H9 (cell line): ENCODE measurements around the gene COPE. TPM values are rescaled to one million over a fixed set of nuclear protein-coding genes. Genes with fewer than 3 reads are reported as not detected.
A peak's percentile ranks its signal among the peaks of the same experiment; 100 is the strongest.

Experiments used
- DNase-seq: peaks from one replicate; pipeline ENCODE4 v3.0.0-alpha.2; 2017
- H2AFZ ChIP-seq: one replicate; pipeline ENCODE4 v1.6.1; 2013; ENCODE audit warnings: mild to moderate bottlenecking, low read length, control low read depth, moderate library complexity
- H2AK5ac ChIP-seq: 2 replicates; pipeline ENCODE4 v1.6.1; 2013; ENCODE audit warnings: low read length, control low read depth, mixed read lengths; ENCODE audit not compliant: insufficient read length
- H2BK120ac ChIP-seq: one replicate; pipeline ENCODE4 v1.6.1; 2013; ENCODE audit warnings: low read depth, mild to moderate bottlenecking, low read length, control low read depth, inconsistent platforms; ENCODE audit not compliant: poor library complexity, severe bottlenecking
- H2BK12ac ChIP-seq: 2 replicates; pipeline ENCODE4 v1.6.1; 2013; ENCODE audit warnings: low read length, control low read depth, mixed read lengths, low read depth; ENCODE audit not compliant: insufficient read length
- H2BK15ac ChIP-seq: 2 replicates; pipeline ENCODE4 v1.6.1; 2013; ENCODE audit warnings: low read depth, low read length, control low read depth
- H2BK20ac ChIP-seq: one replicate; pipeline ENCODE4 v1.6.1; 2013; ENCODE audit warnings: low read depth, mild to moderate bottlenecking, low read length, control low read depth, inconsistent platforms; ENCODE audit not compliant: poor library complexity, severe bottlenecking
- H2BK5ac ChIP-seq: 2 replicates; pipeline ENCODE4 v1.6.1; 2013; ENCODE audit warnings: low read length, control low read depth, mixed read lengths; ENCODE audit not compliant: insufficient read length
- H3K14ac ChIP-seq: 2 replicates; pipeline ENCODE4 v1.6.1; 2013; ENCODE audit warnings: low read length, control low read depth; ENCODE audit not compliant: insufficient read depth
- H3K18ac ChIP-seq: 2 replicates; pipeline ENCODE4 v1.6.1; 2013; ENCODE audit warnings: low read depth, mild to moderate bottlenecking, mixed read lengths, low read length, control low read depth; ENCODE audit not compliant: insufficient read length
- H3K23ac ChIP-seq: 2 replicates; pipeline ENCODE4 v1.6.1; 2013; ENCODE audit warnings: low read length, control low read depth, mixed read lengths, low read depth; ENCODE audit not compliant: insufficient read length
- H3K23me2 ChIP-seq: 2 replicates; pipeline ENCODE4 v1.6.1; 2013; ENCODE audit warnings: low read depth, mild to moderate bottlenecking, mixed read lengths, low read length, control low read depth; ENCODE audit not compliant: insufficient read length, poor library complexity, severe bottlenecking
- H3K27ac ChIP-seq: 2 replicates; pipeline ENCODE4 v1.5.1; 2013; ENCODE audit warnings: low read length, control low read depth, mixed read lengths, low read depth; ENCODE audit not compliant: insufficient read length
- H3K27me3 ChIP-seq: 2 replicates; pipeline ENCODE4 v1.6.1; 2013; ENCODE audit warnings: low read length, control low read depth, inconsistent platforms; ENCODE audit not compliant: insufficient read depth
- H3K4ac ChIP-seq: 2 replicates; pipeline ENCODE4 v1.6.1; 2013; ENCODE audit warnings: low read depth, mild to moderate bottlenecking, control low read depth, inconsistent platforms, low read length, moderate library complexity
- H3K4me1 ChIP-seq: 2 replicates; pipeline ENCODE4 v1.6.1; 2013; ENCODE audit warnings: low read length, control low read depth, inconsistent platforms; ENCODE audit not compliant: insufficient read depth
- H3K4me2 ChIP-seq: 2 replicates; pipeline ENCODE4 v1.6.1; 2013; ENCODE audit warnings: low read length, control low read depth, mixed read lengths; ENCODE audit not compliant: insufficient read length, insufficient read depth
- H3K56ac ChIP-seq: 2 replicates; pipeline ENCODE4 v1.6.1; 2013; ENCODE audit warnings: low read depth, mild to moderate bottlenecking, mixed read lengths, low read length, control low read depth; ENCODE audit not compliant: insufficient read length
- H3K79me1 ChIP-seq: 2 replicates; pipeline ENCODE4 v1.6.1; 2013; ENCODE audit warnings: low read depth, mild to moderate bottlenecking, moderate library complexity, low read length, control low read depth, inconsistent platforms; ENCODE audit not compliant: insufficient read depth, poor library complexity, severe bottlenecking
- H3K79me2 ChIP-seq: 2 replicates; pipeline ENCODE4 v1.6.1; 2013; ENCODE audit warnings: low read length, control low read depth, inconsistent platforms; ENCODE audit not compliant: insufficient read depth
- H3K9ac ChIP-seq: 2 replicates; pipeline ENCODE4 v1.6.1; 2013; ENCODE audit warnings: low read length, control low read depth, mixed read lengths; ENCODE audit not compliant: insufficient read length; ENCODE audit errors: extremely low read depth
- H3K9me3 ChIP-seq: one replicate; pipeline ENCODE4 v1.6.1; 2013; ENCODE audit warnings: low read depth, low read length, inconsistent platforms; ENCODE audit not compliant: control insufficient read depth
- H3T11ph ChIP-seq: one replicate; pipeline ENCODE4 v1.6.1; 2013; ENCODE audit warnings: mild to moderate bottlenecking, low read length, control low read depth, inconsistent platforms
- H4K20me1 ChIP-seq: one replicate; pipeline ENCODE4 v1.6.1; 2013; ENCODE audit not compliant: control insufficient read depth, insufficient read length, insufficient read depth
- H4K5ac ChIP-seq: 2 replicates; pipeline ENCODE4 v1.6.1; 2013; ENCODE audit warnings: low read depth, mild to moderate bottlenecking, mixed read lengths, low read length, control low read depth; ENCODE audit not compliant: insufficient read length
- H4K8ac ChIP-seq: replicated peaks from 2 replicates; pipeline ENCODE4 v1.6.1; 2013; ENCODE audit warnings: low read length, control low read depth, mixed read lengths, low read depth; ENCODE audit not compliant: insufficient read length
- H4K91ac ChIP-seq: 2 replicates; pipeline ENCODE4 v1.6.1; 2013; ENCODE audit warnings: low read depth, mild to moderate bottlenecking, moderate library complexity, mixed read lengths, low read length, control low read depth; ENCODE audit not compliant: insufficient read length
- H3K27ac Mint-ChIP-seq, 3 experiments: 2 replicates in 2 of 3; 3 replicates in 1 of 3; pipeline ENCODE4 v1.8.0; 2020 to 2021; ENCODE audit warnings: mixed read lengths in 3 of 3, mild to moderate bottlenecking in 1 of 3, moderate library complexity in 1 of 3
- H3K27me3 Mint-ChIP-seq: 2 replicates; pipeline ENCODE4 v1.8.0; 2021; ENCODE audit warnings: low read depth, mild to moderate bottlenecking, moderate library complexity, mixed read lengths
- H3K36me3 Mint-ChIP-seq, 3 experiments: 2 replicates in 2 of 3; 3 replicates in 1 of 3; pipeline ENCODE4 v1.8.0; 2020 to 2021; ENCODE audit warnings: low read depth in 3 of 3, mixed read lengths in 3 of 3; ENCODE audit not compliant: insufficient read depth in 1 of 3
- H3K4me1 Mint-ChIP-seq, 2 experiments: 2 replicates each; pipeline ENCODE4 v1.8.0; 2020; ENCODE audit warnings: mixed read lengths in 2 of 2
- H3K4me3 Mint-ChIP-seq, 2 experiments: 2 replicates in 1 of 2; 3 replicates in 1 of 2; pipeline ENCODE4 v1.8.0; 2020 to 2021; ENCODE audit warnings: mild to moderate bottlenecking in 2 of 2, mixed read lengths in 2 of 2, moderate library complexity in 1 of 2
- H3K9me3 Mint-ChIP-seq, 2 experiments: 2 replicates in 1 of 2; 3 replicates in 1 of 2; pipeline ENCODE4 v1.8.0; 2020; ENCODE audit warnings: mild to moderate bottlenecking in 2 of 2, mixed read lengths in 2 of 2, moderate library complexity in 1 of 2
- CTCF ChIP-seq: fragments of 200-600 bp; sonication (generic); conservative IDR thresholded peaks from 3 replicates; pipeline ENCODE4 v1.8.0; 2021; ENCODE audit warnings: antibody characterized with exemption, mild to moderate bottlenecking
- WGBS: extraction: QIAGEN DNeasy Blood & Tissue Kit; methylation state at CpG from one replicate; pipeline ENCODE4 v1.1.7; 2013; ENCODE audit warnings: missing lambda C conversion rate, low lambda C conversion rate, mixed read lengths; ENCODE audit not compliant: insufficient read length; ENCODE audit errors: extremely low coverage; 5-methylcytosine and 5-hydroxymethylcytosine counted together
- total RNA-seq: library from RNA; stranded (reverse); gene quantifications from 2 replicates; pipeline ENCODE4 v1.2.1, GENCODE V29; 2021

COPE gene
- total RNA-seq, 1 experiment from 2014 or later: 198 TPM

- Mint-ChIP-seq H3K4me1 (peaks cover 0 to 19% of the 10 kb centered on the region in 2 experiments), H3K9me3 (no peaks in the 10 kb centered on the region; a peak in 2 of 5 replicates)
Measured at GRCh38 chr19:18915639-18916038, 3.5 kb downstream of the COPE start.

More at GRCh38 chr19:18915639-18916038, 3.5 kb downstream of the COPE start:
- no peak overlapping the region for H3K4me2 ChIP-seq
- Mint-ChIP-seq H3K4me3 (no peak overlapping the region), H3K27me3 (no peaks in the 10 kb centered on the region; the same call in 1 of the 2 replicates), H3K36me3 (peaks cover 12 to 27% (median 25%) of the 10 kb centered on the region in 3 experiments; a peak in 6 of 7 replicates), H3K27ac (peak overlapping the region in 1 of 3 experiments; percentile 82; a peak in 1 of 7 replicates)
- H3K4me1 ChIP-seq: peaks cover 5% of the 10 kb centered on the region; the same call in 1 of the 2 replicates
- no peak overlapping the region for H3K27ac ChIP-seq
- no peak overlapping the region for H2AFZ ChIP-seq
- H4K91ac ChIP-seq: no peak overlapping the region
- peak; percentile 71 for DNase-seq
- peaks cover 13% of the 10 kb centered on the region for H3K23me2 ChIP-seq
- no peak overlapping the region for H4K8ac ChIP-seq
- H2BK120ac ChIP-seq: no peak overlapping the region
- H3K9ac ChIP-seq: no peak overlapping the region
- H2AK5ac ChIP-seq: no peak overlapping the region
- peak; percentile 65 for TF ChIP-seq CTCF
- H3K56ac ChIP-seq: no peak overlapping the region
- H3K4ac ChIP-seq: no peak overlapping the region
- H2BK15ac ChIP-seq: no peak overlapping the region
- H3T11ph ChIP-seq: no peak overlapping the region
- no peak overlapping the region for H3K18ac ChIP-seq
- H4K5ac ChIP-seq: no peak overlapping the region
- H3K79me2 ChIP-seq: peaks cover 9% of the 10 kb centered on the region; the same call in 1 of the 2 replicates
- no peak overlapping the region for H2BK12ac ChIP-seq
- H4K20me1 ChIP-seq: no peaks in the 10 kb centered on the region
- no peaks in the 10 kb centered on the region for H3K9me3 ChIP-seq
- H3K27me3 ChIP-seq: no peaks in the 10 kb centered on the region
- H3K79me1 ChIP-seq: peaks cover 7% of the 10 kb centered on the region
- no peak overlapping the region for H3K14ac ChIP-seq
- no peak overlapping the region for H2BK20ac ChIP-seq
- WGBS: no CpG with 5 or more reads among the region's 5 CpGs
- H2BK5ac ChIP-seq: no peak overlapping the region
- no peak overlapping the region for H3K23ac ChIP-seq
